ENCODE results near the gene KLHL30. TPM values are rescaled to one million over a fixed set of nuclear protein-coding genes. Genes with fewer than 3 reads are reported as not detected.

The KLHL30 gene
- polyA plus RNA-seq, 1 donor (not counting 4 experiments of a cell fraction or from before 2014, with no cell fraction given) = not detected

GRCh38 chr2:238155051-238155760, 16.7 kb downstream of the KLHL30 start:
- no peaks in the 10 kb centered on the region for H3K36me3 ChIP-seq (ENCODE audit: control insufficient read depth in 2 of 2, extremely low read depth in 1 of 2, insufficient read depth in 2 of 2, low read length in 2 of 2)
- dilution Hi-C loops (cut with MboI; ENCODE audit: extremely low pct_ligation_motif_present, low sequenced_read_pairs) = no loop called here
- H3K9me3 ChIP-seq (ENCODE audit: control insufficient read depth, low read depth, low read length) = no peaks in the 10 kb centered on the region
- no peak overlapping the region for H3K27ac ChIP-seq (ENCODE audit: control insufficient read depth, insufficient read depth, low read length)
- H3K4me3 ChIP-seq (ENCODE audit: control insufficient read depth in 2 of 3, extremely low read depth in 1 of 3, insufficient read depth in 2 of 3, low read depth in 1 of 3, low read length in 3 of 3) = no peak overlapping the region
- TF ChIP-seq CTCF (optimal IDR thresholded peaks at IDR 0.05 in 1 of 3, IDR thresholded peaks at IDR 0.05 in 1 of 3, conservative IDR thresholded peaks at IDR 0.05 in 1 of 3; ENCODE audit: extremely low read depth in 1 of 3, insufficient read depth in 2 of 3, low read length in 3 of 3) (no peak), EZH2 (IDR thresholded peaks at IDR 0.05; ENCODE audit: low read length) (no peak)
- H3K9me1 ChIP-seq (ENCODE audit: control insufficient read depth, extremely low read depth, insufficient read depth, low read length) = no peaks in the 10 kb centered on the region
- H3K27me3 ChIP-seq (ENCODE audit: control insufficient read depth, extremely low read depth, insufficient read depth, low read length) = no peaks in the 10 kb centered on the region
- H3K79me2 ChIP-seq (ENCODE audit: control insufficient read depth, insufficient read depth, low read length) = no peaks in the 10 kb centered on the region
- no peak for DNase-seq (ENCODE audit: low read depth, low spot score)
- H3K4me1 ChIP-seq (ENCODE audit: control insufficient read depth, extremely low read depth, insufficient read depth, low read length) = no peaks in the 10 kb centered on the region
- H3K9ac ChIP-seq (ENCODE audit: control insufficient read depth, extremely low read depth, insufficient read depth, low read length) = no peak overlapping the region
- no peak overlapping the region for H3K4me2 ChIP-seq (ENCODE audit: control insufficient read depth, extremely low read depth, insufficient read depth, low read depth, low read length)
- no peak overlapping the region for H2AFZ ChIP-seq (ENCODE audit: control insufficient read depth, low read length)
- no peaks in the 10 kb centered on the region for H4K20me1 ChIP-seq (ENCODE audit: control insufficient read depth, extremely low read depth, insufficient read depth, low read length)
- FAIRE-seq = no peak

GRCh38 chr2:238155761-238156694, 17.6 kb downstream of the KLHL30 start:
- Histone ChIP-seq H3K9me1 (ENCODE audit: control insufficient read depth, extremely low read depth, insufficient read depth, low read length) (no peaks in the 10 kb centered on the region), H3K4me3 (ENCODE audit: control insufficient read depth in 2 of 3, extremely low read depth in 1 of 3, insufficient read depth in 2 of 3, low read depth in 1 of 3, low read length in 3 of 3) (no peak overlapping the region), H3K9me3 (ENCODE audit: control insufficient read depth, low read depth, low read length) (no peaks in the 10 kb centered on the region), H4K20me1 (ENCODE audit: control insufficient read depth, extremely low read depth, insufficient read depth, low read length) (no peaks in the 10 kb centered on the region), H3K27me3 (ENCODE audit: control insufficient read depth, extremely low read depth, insufficient read depth, low read length) (no peaks in the 10 kb centered on the region), H3K9ac (ENCODE audit: control insufficient read depth, extremely low read depth, insufficient read depth, low read length) (no peak overlapping the region), H3K79me2 (ENCODE audit: control insufficient read depth, insufficient read depth, low read length) (no peaks in the 10 kb centered on the region), H3K4me1 (ENCODE audit: control insufficient read depth, extremely low read depth, insufficient read depth, low read length) (no peaks in the 10 kb centered on the region), H3K36me3 (ENCODE audit: control insufficient read depth in 2 of 2, extremely low read depth in 1 of 2, insufficient read depth in 2 of 2, low read length in 2 of 2) (no peaks in the 10 kb centered on the region), H3K27ac (ENCODE audit: control insufficient read depth, insufficient read depth, low read length) (no peak overlapping the region), H3K4me2 (ENCODE audit: control insufficient read depth, extremely low read depth, insufficient read depth, low read depth, low read length) (no peak overlapping the region), H2AFZ (ENCODE audit: control insufficient read depth, low read length) (no peak overlapping the region)
- TF ChIP-seq EZH2 (IDR thresholded peaks at IDR 0.05; ENCODE audit: low read length) (no peak), CTCF (optimal IDR thresholded peaks at IDR 0.05 in 1 of 3, IDR thresholded peaks at IDR 0.05 in 1 of 3, conservative IDR thresholded peaks at IDR 0.05 in 1 of 3; ENCODE audit: extremely low read depth in 1 of 3, insufficient read depth in 2 of 3, low read length in 3 of 3) (no peak)
- dilution Hi-C loops (cut with MboI; ENCODE audit: extremely low pct_ligation_motif_present, low sequenced_read_pairs) = no loop called here
- FAIRE-seq (no peak), DNase-seq (ENCODE audit: low read depth, low spot score) (no peak)
